IMR-90 (cell line): Measurements from ENCODE around the gene RNU5D-1. TPM values are rescaled to one million over a fixed set of nuclear protein-coding genes. Genes with fewer than 3 reads are reported as not detected.

ENCODE experiments used
- ATAC-seq: fragments of 200-7000 bp; cut with Tn5 transposase; 2 replicates; pipeline ENCODE4 v1.9.1; 2020; ENCODE audit warnings: low read depth, mild to moderate bottlenecking, moderate library complexity
- BruUV-seq: library from RNA; stranded (reverse); fragments of 400-500 nt; replicated peaks from 2 replicates; lab custom pipeline; 2021; lab: Mats Ljungman, UMichigan
- CTCF ChIA-PET: fragments of 300-600 bp; formaldehyde crosslinking; extraction: SDS; loops from one replicate; lab custom pipeline; 2021; ENCODE audit warnings: antibody characterized with exemption; lab: Yijun Ruan, JAX
- POLR2A ChIA-PET: fragments of 300-600 bp; sonication (Branson Sonifier 250); formaldehyde crosslinking; loops from one replicate; lab custom pipeline; 2022; ENCODE audit warnings: antibody characterized with exemption; ENCODE audit not compliant: unreplicated experiment; lab: Charles Lee
- DNase-seq: peaks from one replicate; pipeline ENCODE4 v3.0.0; 2013
- H2AFZ ChIP-seq: replicated peaks from 2 replicates; pipeline ENCODE3; 2013; ENCODE audit warnings: low read length, mild to moderate bottlenecking; ENCODE audit not compliant: poor library complexity
- H2AK5ac ChIP-seq: 2 replicates; pipeline ENCODE4 v1.6.1; 2013; ENCODE audit warnings: low read depth, low read length, inconsistent platforms
- H2AK9ac ChIP-seq: replicated peaks from 2 replicates; pipeline ENCODE3; 2013; ENCODE audit warnings: mild to moderate bottlenecking, low read depth, low read length, moderate library complexity; ENCODE audit not compliant: poor library complexity
- H2BK120ac ChIP-seq: 2 replicates; pipeline ENCODE4 v1.6.1; 2013; ENCODE audit warnings: low read depth, low read length, inconsistent platforms
- H2BK15ac ChIP-seq: 3 replicates; pipeline ENCODE4 v1.6.1; 2013; ENCODE audit warnings: low read depth, low read length, inconsistent platforms
- H2BK20ac ChIP-seq: 2 replicates; pipeline ENCODE4 v1.6.1; 2013; ENCODE audit warnings: low read depth, mild to moderate bottlenecking, inconsistent platforms, low read length, moderate library complexity
- H2BK5ac ChIP-seq: 2 replicates; pipeline ENCODE4 v1.6.1; 2013; ENCODE audit warnings: mild to moderate bottlenecking, low read depth, low read length, inconsistent platforms; ENCODE audit not compliant: poor library complexity, severe bottlenecking
- H3K14ac ChIP-seq: replicated peaks from 2 replicates; pipeline ENCODE4 v1.6.1; 2013; ENCODE audit warnings: low read depth, low read length, inconsistent platforms
- H3K18ac ChIP-seq: 2 replicates; pipeline ENCODE4 v1.6.1; 2013; ENCODE audit warnings: low read depth, low read length, control low read depth
- H3K23ac ChIP-seq: 2 replicates; pipeline ENCODE4 v1.6.1; 2013; ENCODE audit warnings: low read depth, low read length, inconsistent platforms
- H3K27ac ChIP-seq: 2 replicates; pipeline ENCODE4 v1.5.1; 2013; ENCODE audit warnings: mild to moderate bottlenecking, control low read depth, low read length; ENCODE audit not compliant: insufficient read depth
- H3K27me3 ChIP-seq: 2 replicates; pipeline ENCODE4 v1.6.1; 2013; ENCODE audit warnings: low read length; ENCODE audit not compliant: control insufficient read depth, insufficient read depth
- H3K36me3 ChIP-seq: 2 replicates; pipeline ENCODE4 v1.6.1; 2013; ENCODE audit warnings: low read length, mixed read lengths; ENCODE audit not compliant: control insufficient read depth, insufficient read depth
- H3K4ac ChIP-seq: 2 replicates; pipeline ENCODE4 v1.6.1; 2013; ENCODE audit warnings: low read depth, low read length, inconsistent platforms
- H3K4me1 ChIP-seq: 2 replicates; pipeline ENCODE4 v1.6.1; 2013; ENCODE audit warnings: low read length, mixed read lengths; ENCODE audit not compliant: control insufficient read depth, insufficient read depth
- H3K4me2 ChIP-seq: 2 replicates; pipeline ENCODE4 v1.6.1; 2013; ENCODE audit warnings: low read depth, mild to moderate bottlenecking, control low read depth, low read length, moderate library complexity
- H3K4me3 ChIP-seq: 2 replicates; pipeline ENCODE4 v1.5.1; 2013; ENCODE audit warnings: low read depth, mild to moderate bottlenecking, control low read depth, low read length, moderate library complexity; ENCODE audit not compliant: insufficient read depth
- H3K56ac ChIP-seq: 2 replicates; pipeline ENCODE4 v1.6.1; 2013; ENCODE audit warnings: low read length, inconsistent platforms; ENCODE audit not compliant: insufficient read depth; ENCODE audit errors: extremely low read depth
- H3K79me1 ChIP-seq, 2 experiments: 2 replicates each; pipeline ENCODE4 v1.6.1; 2013; ENCODE audit warnings: low read length in 2 of 2, inconsistent platforms in 1 of 2, low read depth in 1 of 2
- H3K9ac ChIP-seq: 2 replicates; pipeline ENCODE4 v1.6.1; 2013; ENCODE audit warnings: low read depth, low read length, control low read depth
- H3K9me1 ChIP-seq: 2 replicates; pipeline ENCODE4 v1.6.1; 2013; ENCODE audit warnings: low read length, inconsistent platforms; ENCODE audit not compliant: insufficient read depth
- H3K9me3 ChIP-seq: 2 replicates; pipeline ENCODE4 v1.6.1; 2013; ENCODE audit warnings: low read length; ENCODE audit not compliant: control insufficient read depth, insufficient read depth
- H4K20me1 ChIP-seq: 2 replicates; pipeline ENCODE4 v1.6.1; 2013; ENCODE audit warnings: low read length, inconsistent platforms; ENCODE audit not compliant: insufficient read depth
- H4K5ac ChIP-seq: 2 replicates; pipeline ENCODE4 v1.6.1; 2013; ENCODE audit warnings: mild to moderate bottlenecking, low read depth, low read length, control low read depth
- H4K8ac ChIP-seq, 2 experiments: 2 replicates each; pipeline ENCODE4 v1.6.1; 2013; ENCODE audit warnings: low read depth in 2 of 2, low read length in 2 of 2, control low read depth in 1 of 2, inconsistent platforms in 1 of 2
- H4K91ac ChIP-seq: 2 replicates; pipeline ENCODE4 v1.6.1; 2013; ENCODE audit warnings: low read depth, low read length, inconsistent platforms; ENCODE audit not compliant: insufficient read depth
- BHLHE40 ChIP-seq: fragments of 150-350 bp; IDR thresholded peaks from 2 replicates; pipeline ENCODE4 v1.6.1; 2016; ENCODE audit warnings: mild to moderate bottlenecking, low read depth, low read length
- CEBPB ChIP-seq: IDR thresholded peaks from 2 replicates; pipeline ENCODE4 v1.6.1; 2012; ENCODE audit warnings: low read depth, low read length, improper control_type of control experiment
- CHD1 ChIP-seq: IDR thresholded peaks from 2 replicates; pipeline ENCODE4 v1.6.1; 2012; ENCODE audit warnings: low read depth, low read length, improper control_type of control experiment
- MAFK ChIP-seq: IDR thresholded peaks from 2 replicates; pipeline ENCODE4 v1.6.1; 2012; ENCODE audit warnings: low read depth, low read length, improper control_type of control experiment
- MAZ ChIP-seq: IDR thresholded peaks from 2 replicates; pipeline ENCODE4 v1.6.1; 2012; ENCODE audit warnings: low read depth, mild to moderate bottlenecking, low read length, improper control_type of control experiment, moderate library complexity, borderline replicate concordance
- MXI1 ChIP-seq: IDR thresholded peaks from 2 replicates; pipeline ENCODE4 v1.6.1; 2012; ENCODE audit warnings: low read depth, mild to moderate bottlenecking, low read length, moderate library complexity, borderline replicate concordance
- NFE2L2 ChIP-seq: fragments of 150-350 bp; IDR thresholded peaks from 2 replicates; pipeline ENCODE4 v1.6.1; 2016; ENCODE audit warnings: low read depth, mild to moderate bottlenecking, low read length
- POLR2A ChIP-seq: IDR thresholded peaks from 2 replicates; pipeline ENCODE4 v1.6.1; 2012; ENCODE audit warnings: mild to moderate bottlenecking, low read depth, low read length
- RAD21 ChIP-seq: IDR thresholded peaks from 2 replicates; pipeline ENCODE4 v1.6.1; 2012; ENCODE audit warnings: low read length, improper control_type of control experiment
- WGBS, 2 experiments: methylation state at CpG; one replicate each; pipeline versions ENCODE4 v1.1.5 to v1.1.7; 2013; ENCODE audit warnings: missing lambda C conversion rate in 2 of 2; ENCODE audit not compliant: insufficient read length in 1 of 2; ENCODE audit errors: extremely low coverage in 2 of 2; 5-methylcytosine and 5-hydroxymethylcytosine counted together
- dilution Hi-C: fragments of 300-500 bp; cut with HindIII; formaldehyde crosslinking; loops from one replicate; pipeline ENCODE4 v1.14.3; 2018; ENCODE audit warnings: low sequenced_read_pairs; ENCODE audit not compliant: unreplicated experiment
- in situ Hi-C: fragments of 300-500 bp; cut with MboI; formaldehyde crosslinking; loops from 3 replicates; pipeline ENCODE4 v1.14.3; 2019; ENCODE audit warnings: low sequenced_read_pairs, inconsistent platforms, mixed read lengths
- intact Hi-C: fragments of 100-400 bp; cut with micrococcal nuclease; formaldehyde crosslinking; loops from 2 replicates; pipeline ENCODE4 v1.10.0; 2022
- polyA plus RNA-seq, 3 experiments: library from polyadenylated mRNA; depleted of rRNA; stranded (reverse); fragments of >200 nt; gene quantifications; 2 replicates each; pipeline ENCODE4 v1.2.3, GENCODE V29; 2012; ENCODE audit warnings: low replicate concordance in 1 of 3
- total RNA-seq: library from RNA; depleted of rRNA; stranded (reverse); fragments of >200 nt; gene quantifications from 2 replicates; pipeline ENCODE4 v1.2.3, GENCODE V29; 2012
- TF ChIP-seq, protein P1 (sequence below): fragments of 150-350 bp; IDR thresholded peaks from 2 replicates; pipeline ENCODE4 v1.6.1; 2017; ENCODE audit warnings: mild to moderate bottlenecking, antibody characterized with exemption, low read length, low read depth
- TF ChIP-seq, protein P2 (sequence below): fragments of 150-350 bp; IDR thresholded peaks from 2 replicates; pipeline ENCODE4 v1.6.1; 2016; ENCODE audit warnings: low read depth, mild to moderate bottlenecking, low read length, moderate library complexity, borderline replicate concordance

Gene RNU5D-1
- total and polyA plus RNA-seq, 2 of the 4 experiments (the other 2 are of a cell fraction) = not detected

DNA sequence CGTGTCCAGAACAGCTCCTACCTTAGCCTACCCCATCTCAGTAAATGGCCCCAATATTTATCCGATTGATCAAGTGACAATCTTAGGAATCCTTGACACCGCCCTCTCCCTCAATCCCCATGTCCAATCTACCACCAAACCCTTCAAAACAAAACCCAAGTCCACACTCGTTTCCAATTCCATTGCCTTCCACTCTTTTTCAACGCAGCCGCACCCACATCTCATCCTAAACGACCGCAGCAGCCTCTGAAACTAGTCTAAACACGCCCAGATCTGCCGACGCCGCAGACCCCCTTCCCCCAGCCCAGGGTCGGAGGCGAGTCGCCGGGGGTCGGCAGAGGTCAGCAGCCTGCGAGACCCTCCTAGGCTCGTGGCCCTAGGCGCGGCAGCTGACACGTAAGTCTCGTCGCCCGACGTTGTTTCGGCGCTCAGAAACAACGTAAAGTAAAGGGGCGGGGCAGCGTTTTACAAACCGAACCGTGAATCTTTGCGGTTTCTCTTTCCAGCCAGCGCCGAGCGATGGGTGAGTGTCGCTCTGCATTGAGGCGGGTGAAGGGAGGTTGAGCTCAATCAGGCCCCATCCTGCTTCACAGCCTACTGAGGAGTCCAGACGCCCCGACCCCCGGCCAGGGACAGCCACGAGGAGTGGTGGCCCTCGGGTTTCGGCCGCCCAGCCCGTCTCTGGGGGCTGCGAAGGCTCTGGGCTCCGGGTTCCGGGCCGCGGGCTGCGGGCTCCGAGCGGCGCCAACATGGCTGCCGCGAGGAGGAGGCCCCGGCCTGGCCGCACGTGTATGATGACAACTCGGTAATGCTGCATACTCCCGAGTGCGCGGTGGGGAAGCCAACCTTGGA, 44.3 kb upstream of the RNU5D-1 start, which contains the start of gene RPS8:
TSS of gene RPS8 (plus strand) at position 463 of the 852 bp plus-strand sequence. CDS start at position 520, 57 bp downstream.
- H2BK5ac ChIP-seq = peak within 1 kb of the TSS; percentile 87
- H3K9me3 ChIP-seq = no peaks in the 10 kb centered on the region
- H3K14ac ChIP-seq = peak within 1 kb of the TSS; percentile 98
- H2AFZ ChIP-seq = peak within 1 kb of the TSS; percentile 96
- H2BK120ac ChIP-seq = peak within 1 kb of the TSS; percentile 46; the same call in 1 of the 2 replicates
- H3K4me2 ChIP-seq = peak within 1 kb of the TSS; percentile 98
- H3K36me3 ChIP-seq = peaks cover 34% of the 10 kb centered on the region
- CTCF ChIA-PET = interaction anchor here (0.6 to 1.2 kb wide), 3 partner anchors 25 to 1139 kb away, joined by 3 to 4 read pairs (median 3); partner anchors contain the start of gene PLK3
- in situ Hi-C loops (no loop called here), intact Hi-C loops (loop anchor here (2.0 kb wide), 1 partner anchor 37 kb away; the partner anchor contains the start of gene KIF2C), dilution Hi-C loops (no loop called here)
- peaks cover 12% of the 10 kb centered on the region for H3K9me1 ChIP-seq
- H3K27ac ChIP-seq = peak within 1 kb of the TSS; percentile 91
- H3K4me1 ChIP-seq = peaks cover 12% of the 10 kb centered on the region
- TF ChIP-seq, protein P1, sequence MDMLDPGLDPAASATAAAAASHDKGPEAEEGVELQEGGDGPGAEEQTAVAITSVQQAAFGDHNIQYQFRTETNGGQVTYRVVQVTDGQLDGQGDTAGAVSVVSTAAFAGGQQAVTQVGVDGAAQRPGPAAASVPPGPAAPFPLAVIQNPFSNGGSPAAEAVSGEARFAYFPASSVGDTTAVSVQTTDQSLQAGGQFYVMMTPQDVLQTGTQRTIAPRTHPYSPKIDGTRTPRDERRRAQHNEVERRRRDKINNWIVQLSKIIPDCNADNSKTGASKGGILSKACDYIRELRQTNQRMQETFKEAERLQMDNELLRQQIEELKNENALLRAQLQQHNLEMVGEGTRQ = 0 out of 2 replicates have a peak, but pooled peaks have one; percentile 47
- TF ChIP-seq RAD21 = no peak
- peak; percentile 99 for TF ChIP-seq POLR2A
- TF ChIP-seq, protein P2, sequence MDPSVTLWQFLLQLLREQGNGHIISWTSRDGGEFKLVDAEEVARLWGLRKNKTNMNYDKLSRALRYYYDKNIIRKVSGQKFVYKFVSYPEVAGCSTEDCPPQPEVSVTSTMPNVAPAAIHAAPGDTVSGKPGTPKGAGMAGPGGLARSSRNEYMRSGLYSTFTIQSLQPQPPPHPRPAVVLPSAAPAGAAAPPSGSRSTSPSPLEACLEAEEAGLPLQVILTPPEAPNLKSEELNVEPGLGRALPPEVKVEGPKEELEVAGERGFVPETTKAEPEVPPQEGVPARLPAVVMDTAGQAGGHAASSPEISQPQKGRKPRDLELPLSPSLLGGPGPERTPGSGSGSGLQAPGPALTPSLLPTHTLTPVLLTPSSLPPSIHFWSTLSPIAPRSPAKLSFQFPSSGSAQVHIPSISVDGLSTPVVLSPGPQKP = no peak
- no peak for TF ChIP-seq CHD1
- TF ChIP-seq NFE2L2 = peak; percentile 26; the same call in 1 of the 2 replicates
- peak; percentile 11; the same call in 1 of the 2 replicates for TF ChIP-seq MAFK
- no peak for TF ChIP-seq CEBPB
- TF ChIP-seq MXI1 = peak; percentile 82
- TF ChIP-seq MAZ = peak; percentile 45; the same call in 1 of the 2 replicates
- TF ChIP-seq BHLHE40 = peak; percentile 36; the same call in 1 of the 2 replicates
- H3K4ac ChIP-seq = peak within 1 kb of the TSS; percentile 97
- peak; percentile 93 for DNase-seq
- peak within 1 kb of the TSS; percentile 49 for H3K18ac ChIP-seq
- peak within 1 kb of the TSS; percentile 99 for H2AK9ac ChIP-seq
- H3K23ac ChIP-seq = peak within 1 kb of the TSS; percentile 93
- peak within 1 kb of the TSS; percentile 95 for H2AK5ac ChIP-seq
- peak within 1 kb of the TSS; percentile 78 for H3K4me3 ChIP-seq
- POLR2A ChIA-PET = interaction anchor here (0.5 to 1.1 kb wide), 6 partner anchors 9 to 745 kb away, joined by 3 to 5 read pairs (median 4); partner anchors contain the start of genes PLK3 and UROD
- H2BK15ac ChIP-seq = no peak within 1 kb of the TSS
- H3K27me3 ChIP-seq = no peaks in the 10 kb centered on the region
- H4K5ac ChIP-seq = peak within 1 kb of the TSS; percentile 97
- ATAC-seq = peak; percentile 87
- H3K9ac ChIP-seq = peak within 1 kb of the TSS; percentile 98
- H4K8ac ChIP-seq = peak within 1 kb of the TSS; percentile 92 to 99
- TSS peak; percentile 93 for BruUV-seq
- H2BK20ac ChIP-seq = no peak within 1 kb of the TSS
- H3K79me1 ChIP-seq = peaks cover 17 to 55% of the 10 kb centered on the region in 2 experiments
- WGBS, 2 experiments = 0% methylated on average over 47 of the region's 65 CpGs; no CpG with 5 or more reads in 1 of the 2 experiments
- peak within 1 kb of the TSS; percentile 82 for H4K91ac ChIP-seq
- peak within 1 kb of the TSS; percentile 82 for H3K56ac ChIP-seq
- peaks cover 41% of the 10 kb centered on the region for H4K20me1 ChIP-seq
